Measurements from ENCODE around the gene TNS3. TPM values are rescaled to one million over a fixed set of nuclear protein-coding genes. Genes with fewer than 3 reads are reported as not detected.
A peak's percentile ranks its signal among the peaks of the same experiment; 100 is the strongest.

TNS3 gene
- total and polyA plus RNA-seq, 2 of the 13 experiments (the other 11 are each of a cell fraction or from before 2014, with no cell fraction given) = 52.9 to 55.7 TPM

DNA sequence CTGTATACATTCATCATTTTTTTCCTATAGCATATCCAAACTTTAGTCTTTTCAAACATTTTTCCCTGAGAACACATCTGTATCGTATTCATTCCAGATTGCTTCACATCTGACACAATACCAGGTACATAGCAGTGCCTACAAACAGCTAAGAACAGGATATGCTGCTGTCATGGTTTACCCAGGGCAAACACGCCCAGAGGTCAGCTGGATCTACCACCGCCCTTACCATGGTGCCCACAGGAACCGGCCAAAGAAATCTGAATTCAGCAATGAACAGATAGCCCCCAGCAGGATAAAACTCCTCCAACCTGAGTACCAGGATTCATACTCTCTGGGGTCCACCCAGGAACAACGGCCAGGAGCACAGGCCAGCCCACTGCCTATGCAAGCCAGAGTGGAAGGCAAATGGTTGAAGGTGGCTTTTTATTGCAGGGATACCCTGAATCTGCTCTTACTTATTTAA, 43.0 kb downstream of the TNS3 start (continued):
- TF ChIP-seq PHF8 (CRISPR knock-in tag; IDR thresholded peaks at IDR 0.05) (no peak), ZNF674 (CRISPR knock-in tag; IDR thresholded peaks at IDR 0.05; ENCODE audit: low read depth) (no peak), ZNF678 (CRISPR knock-in tag; IDR thresholded peaks at IDR 0.05) (no peak), HNF4A (CRISPR knock-in tag; IDR thresholded peaks at IDR 0.05) (peak; percentile 60), GZF1 (CRISPR knock-in tag; IDR thresholded peaks at IDR 0.05) (0 out of 2 replicates have a peak, but pooled peaks have one; percentile 18), JUNB (CRISPR knock-in tag; IDR thresholded peaks at IDR 0.05; ENCODE audit: borderline replicate concordance) (no peak), NCOA5 (CRISPR knock-in tag; IDR thresholded peaks at IDR 0.05) (no peak), KAT2B (IDR thresholded peaks at IDR 0.05; ENCODE audit: borderline replicate concordance, low read depth, low read length) (no peak), SRSF1 (optimal IDR thresholded peaks at IDR 0.05; ENCODE audit: low read depth, low read length) (no peak), ZNF451 (CRISPR knock-in tag; IDR thresholded peaks at IDR 0.05) (no peak), ZSCAN9 (CRISPR knock-in tag; IDR thresholded peaks at IDR 0.05; ENCODE audit: borderline replicate concordance) (0 out of 2 replicates have a peak, but pooled peaks have one; percentile 62), CC2D1A (CRISPR knock-in tag; IDR thresholded peaks at IDR 0.05) (no peak), ZNF207 (IDR thresholded peaks at IDR 0.05; ENCODE audit: borderline replicate concordance) (no peak), HIVEP1 (CRISPR knock-in tag; IDR thresholded peaks at IDR 0.05) (no peak), DPF2 (CRISPR knock-in tag; IDR thresholded peaks at IDR 0.05; ENCODE audit: borderline replicate concordance, low read depth) (no peak), NPAS2 (CRISPR knock-in tag; IDR thresholded peaks at IDR 0.05; ENCODE audit: borderline replicate concordance) (no peak), ZNF264 (CRISPR knock-in tag; IDR thresholded peaks at IDR 0.05) (no peak), ELF4 (CRISPR knock-in tag; IDR thresholded peaks at IDR 0.05; ENCODE audit: borderline replicate concordance) (no peak; the same call in 1 of the 2 replicates), ZNF383 (CRISPR knock-in tag; IDR thresholded peaks at IDR 0.05; ENCODE audit: borderline replicate concordance) (no peak), RFXAP (CRISPR knock-in tag; IDR thresholded peaks at IDR 0.05; ENCODE audit: borderline replicate concordance) (no peak), ZNF224 (CRISPR knock-in tag; IDR thresholded peaks at IDR 0.05) (0 out of 2 replicates have a peak, but pooled peaks have one; percentile 52), NR2F6 (IDR thresholded peaks at IDR 0.05) (peak; percentile 76), NR2F6 (CRISPR knock-in tag; IDR thresholded peaks at IDR 0.05) (peak; percentile 91), SP2 (CRISPR knock-in tag; IDR thresholded peaks at IDR 0.05) (no peak), MED8 (CRISPR knock-in tag; IDR thresholded peaks at IDR 0.05; ENCODE audit: insufficient replicate concordance) (no peak), ZMAT3 (CRISPR knock-in tag; conservative IDR thresholded peaks at IDR 0.05) (no peak), HES4 (CRISPR knock-in tag; IDR thresholded peaks at IDR 0.05; ENCODE audit: borderline replicate concordance) (no peak), ZNF274 (CRISPR knock-in tag; IDR thresholded peaks at IDR 0.05) (no peak)
- TF ChIP-seq, protein P1, sequence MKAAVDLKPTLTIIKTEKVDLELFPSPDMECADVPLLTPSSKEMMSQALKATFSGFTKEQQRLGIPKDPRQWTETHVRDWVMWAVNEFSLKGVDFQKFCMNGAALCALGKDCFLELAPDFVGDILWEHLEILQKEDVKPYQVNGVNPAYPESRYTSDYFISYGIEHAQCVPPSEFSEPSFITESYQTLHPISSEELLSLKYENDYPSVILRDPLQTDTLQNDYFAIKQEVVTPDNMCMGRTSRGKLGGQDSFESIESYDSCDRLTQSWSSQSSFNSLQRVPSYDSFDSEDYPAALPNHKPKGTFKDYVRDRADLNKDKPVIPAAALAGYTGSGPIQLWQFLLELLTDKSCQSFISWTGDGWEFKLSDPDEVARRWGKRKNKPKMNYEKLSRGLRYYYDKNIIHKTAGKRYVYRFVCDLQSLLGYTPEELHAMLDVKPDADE (CRISPR knock-in tag; IDR thresholded peaks at IDR 0.05) = no peak
- TF ChIP-seq, protein P2, sequence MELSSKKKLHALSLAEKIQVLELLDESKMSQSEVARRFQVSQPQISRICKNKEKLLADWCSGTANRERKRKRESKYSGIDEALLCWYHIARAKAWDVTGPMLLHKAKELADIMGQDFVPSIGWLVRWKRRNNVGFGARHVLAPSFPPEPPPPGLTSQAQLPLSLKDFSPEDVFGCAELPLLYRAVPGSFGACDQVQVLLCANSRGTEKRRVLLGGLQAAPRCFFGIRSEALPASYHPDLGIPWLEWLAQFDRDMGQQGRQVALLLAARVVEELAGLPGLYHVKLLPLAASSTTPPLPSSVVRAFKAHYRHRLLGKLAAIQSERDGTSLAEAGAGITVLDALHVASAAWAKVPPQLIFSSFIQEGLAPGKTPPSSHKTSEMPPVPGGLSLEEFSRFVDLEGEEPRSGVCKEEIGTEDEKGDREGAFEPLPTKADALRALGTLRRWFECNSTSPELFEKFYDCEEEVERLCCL (CRISPR knock-in tag; IDR thresholded peaks at IDR 0.05; ENCODE audit: borderline replicate concordance) = no peak
- TF ChIP-seq, protein P3, sequence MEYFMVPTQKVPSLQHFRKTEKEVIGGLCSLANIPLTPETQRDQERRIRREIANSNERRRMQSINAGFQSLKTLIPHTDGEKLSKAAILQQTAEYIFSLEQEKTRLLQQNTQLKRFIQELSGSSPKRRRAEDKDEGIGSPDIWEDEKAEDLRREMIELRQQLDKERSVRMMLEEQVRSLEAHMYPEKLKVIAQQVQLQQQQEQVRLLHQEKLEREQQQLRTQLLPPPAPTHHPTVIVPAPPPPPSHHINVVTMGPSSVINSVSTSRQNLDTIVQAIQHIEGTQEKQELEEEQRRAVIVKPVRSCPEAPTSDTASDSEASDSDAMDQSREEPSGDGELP (IDR thresholded peaks at IDR 0.05; ENCODE audit: borderline replicate concordance, low read depth) = peak; percentile 90
- TF ChIP-seq, protein P4, sequence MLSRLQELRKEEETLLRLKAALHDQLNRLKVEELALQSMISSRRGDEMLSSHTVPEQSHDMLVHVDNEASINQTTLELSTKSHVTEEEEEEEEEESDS (CRISPR knock-in tag; IDR thresholded peaks at IDR 0.05; ENCODE audit: borderline replicate concordance) = no peak

Data from HepG2 (cell line).